Measurements from ENCODE around the gene COBL.

DNA sequence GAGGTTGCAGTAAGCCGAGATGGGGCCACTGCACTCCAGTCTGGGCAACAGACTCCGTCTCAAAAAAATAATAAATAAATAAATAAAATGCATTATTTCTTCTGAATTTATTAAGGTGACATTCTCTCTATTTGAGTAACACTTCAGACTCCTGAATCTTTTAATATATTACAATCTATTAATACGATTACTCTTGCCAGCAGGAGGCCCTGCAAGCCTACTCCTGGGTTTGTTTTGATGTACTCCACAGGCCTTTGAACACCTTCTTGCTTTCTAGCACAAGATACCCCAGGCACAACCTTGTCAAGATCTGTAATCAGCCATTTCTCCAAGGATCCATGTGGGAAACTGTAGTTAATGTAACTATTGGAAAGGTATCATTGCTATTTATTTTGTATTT is 63.5 kb downstream of the COBL start:
- TF ChIP-seq, protein P1, sequence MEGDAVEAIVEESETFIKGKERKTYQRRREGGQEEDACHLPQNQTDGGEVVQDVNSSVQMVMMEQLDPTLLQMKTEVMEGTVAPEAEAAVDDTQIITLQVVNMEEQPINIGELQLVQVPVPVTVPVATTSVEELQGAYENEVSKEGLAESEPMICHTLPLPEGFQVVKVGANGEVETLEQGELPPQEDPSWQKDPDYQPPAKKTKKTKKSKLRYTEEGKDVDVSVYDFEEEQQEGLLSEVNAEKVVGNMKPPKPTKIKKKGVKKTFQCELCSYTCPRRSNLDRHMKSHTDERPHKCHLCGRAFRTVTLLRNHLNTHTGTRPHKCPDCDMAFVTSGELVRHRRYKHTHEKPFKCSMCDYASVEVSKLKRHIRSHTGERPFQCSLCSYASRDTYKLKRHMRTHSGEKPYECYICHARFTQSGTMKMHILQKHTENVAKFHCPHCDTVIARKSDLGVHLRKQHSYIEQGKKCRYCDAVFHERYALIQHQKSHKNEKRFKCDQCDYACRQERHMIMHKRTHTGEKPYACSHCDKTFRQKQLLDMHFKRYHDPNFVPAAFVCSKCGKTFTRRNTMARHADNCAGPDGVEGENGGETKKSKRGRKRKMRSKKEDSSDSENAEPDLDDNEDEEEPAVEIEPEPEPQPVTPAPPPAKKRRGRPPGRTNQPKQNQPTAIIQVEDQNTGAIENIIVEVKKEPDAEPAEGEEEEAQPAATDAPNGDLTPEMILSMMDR (IDR thresholded peaks at IDR 0.05), result no peak
- no peak for TF ChIP-seq EP300 (IDR thresholded peaks at IDR 0.05; ENCODE audit: low read depth)
- TF ChIP-seq POLR2A (IDR thresholded peaks at IDR 0.05), result no peak

Measured in transverse colon (tissue), 3 donors.